ENCODE measurements around the gene L1TD1.
"Not testable (repeated sequence)": the region's sequence is repeated elsewhere in the genome, so short reads cannot be mapped to it uniquely, and the experiment has no call there.

DNA sequence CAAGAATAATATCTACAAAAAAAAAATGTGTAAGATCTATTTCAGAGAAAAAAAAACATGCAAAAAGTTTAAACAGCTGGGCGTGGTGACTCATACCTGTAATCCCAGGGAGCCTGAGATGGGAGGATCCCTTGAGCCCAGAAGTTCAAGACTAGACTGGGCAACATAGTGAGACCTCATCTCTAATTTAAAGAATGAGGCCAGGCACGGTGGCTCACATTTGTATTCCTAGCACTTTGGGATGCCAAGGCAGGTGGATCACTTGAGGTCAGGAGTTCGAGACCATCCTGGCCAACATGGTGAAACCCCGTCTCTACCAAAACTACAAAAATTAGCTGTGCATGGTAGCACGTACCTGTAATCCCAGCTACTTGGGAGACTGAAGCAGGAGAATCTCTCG, 9.4 kb upstream of the L1TD1 start:
- TF ChIP-seq, protein P1, sequence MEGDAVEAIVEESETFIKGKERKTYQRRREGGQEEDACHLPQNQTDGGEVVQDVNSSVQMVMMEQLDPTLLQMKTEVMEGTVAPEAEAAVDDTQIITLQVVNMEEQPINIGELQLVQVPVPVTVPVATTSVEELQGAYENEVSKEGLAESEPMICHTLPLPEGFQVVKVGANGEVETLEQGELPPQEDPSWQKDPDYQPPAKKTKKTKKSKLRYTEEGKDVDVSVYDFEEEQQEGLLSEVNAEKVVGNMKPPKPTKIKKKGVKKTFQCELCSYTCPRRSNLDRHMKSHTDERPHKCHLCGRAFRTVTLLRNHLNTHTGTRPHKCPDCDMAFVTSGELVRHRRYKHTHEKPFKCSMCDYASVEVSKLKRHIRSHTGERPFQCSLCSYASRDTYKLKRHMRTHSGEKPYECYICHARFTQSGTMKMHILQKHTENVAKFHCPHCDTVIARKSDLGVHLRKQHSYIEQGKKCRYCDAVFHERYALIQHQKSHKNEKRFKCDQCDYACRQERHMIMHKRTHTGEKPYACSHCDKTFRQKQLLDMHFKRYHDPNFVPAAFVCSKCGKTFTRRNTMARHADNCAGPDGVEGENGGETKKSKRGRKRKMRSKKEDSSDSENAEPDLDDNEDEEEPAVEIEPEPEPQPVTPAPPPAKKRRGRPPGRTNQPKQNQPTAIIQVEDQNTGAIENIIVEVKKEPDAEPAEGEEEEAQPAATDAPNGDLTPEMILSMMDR (IDR thresholded peaks at IDR 0.05): not testable (repeated sequence)
- TF ChIP-seq TCF7L2 (IDR thresholded peaks at IDR 0.05; ENCODE audit: low read depth, low read length); POLR2AphosphoS5 (IDR thresholded peaks at IDR 0.05; ENCODE audit: low read depth, low read length); SIN3A (IDR thresholded peaks at IDR 0.05; ENCODE audit: borderline replicate concordance, insufficient read depth, low read depth, low read length): not testable (repeated sequence)
- TF ChIP-seq, protein P2, sequence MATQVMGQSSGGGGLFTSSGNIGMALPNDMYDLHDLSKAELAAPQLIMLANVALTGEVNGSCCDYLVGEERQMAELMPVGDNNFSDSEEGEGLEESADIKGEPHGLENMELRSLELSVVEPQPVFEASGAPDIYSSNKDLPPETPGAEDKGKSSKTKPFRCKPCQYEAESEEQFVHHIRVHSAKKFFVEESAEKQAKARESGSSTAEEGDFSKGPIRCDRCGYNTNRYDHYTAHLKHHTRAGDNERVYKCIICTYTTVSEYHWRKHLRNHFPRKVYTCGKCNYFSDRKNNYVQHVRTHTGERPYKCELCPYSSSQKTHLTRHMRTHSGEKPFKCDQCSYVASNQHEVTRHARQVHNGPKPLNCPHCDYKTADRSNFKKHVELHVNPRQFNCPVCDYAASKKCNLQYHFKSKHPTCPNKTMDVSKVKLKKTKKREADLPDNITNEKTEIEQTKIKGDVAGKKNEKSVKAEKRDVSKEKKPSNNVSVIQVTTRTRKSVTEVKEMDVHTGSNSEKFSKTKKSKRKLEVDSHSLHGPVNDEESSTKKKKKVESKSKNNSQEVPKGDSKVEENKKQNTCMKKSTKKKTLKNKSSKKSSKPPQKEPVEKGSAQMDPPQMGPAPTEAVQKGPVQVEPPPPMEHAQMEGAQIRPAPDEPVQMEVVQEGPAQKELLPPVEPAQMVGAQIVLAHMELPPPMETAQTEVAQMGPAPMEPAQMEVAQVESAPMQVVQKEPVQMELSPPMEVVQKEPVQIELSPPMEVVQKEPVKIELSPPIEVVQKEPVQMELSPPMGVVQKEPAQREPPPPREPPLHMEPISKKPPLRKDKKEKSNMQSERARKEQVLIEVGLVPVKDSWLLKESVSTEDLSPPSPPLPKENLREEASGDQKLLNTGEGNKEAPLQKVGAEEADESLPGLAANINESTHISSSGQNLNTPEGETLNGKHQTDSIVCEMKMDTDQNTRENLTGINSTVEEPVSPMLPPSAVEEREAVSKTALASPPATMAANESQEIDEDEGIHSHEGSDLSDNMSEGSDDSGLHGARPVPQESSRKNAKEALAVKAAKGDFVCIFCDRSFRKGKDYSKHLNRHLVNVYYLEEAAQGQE (IDR thresholded peaks at IDR 0.05; ENCODE audit: insufficient read depth in 1 of 2, low read depth in 2 of 2, low read length in 1 of 2): not testable (repeated sequence)

Measured in Panc1 (cell line).